GM21367 (cell line): ENCODE results near the gene RFC5.
"Not testable (repeated sequence)": the region's sequence is repeated elsewhere in the genome, so short reads cannot be mapped to it uniquely, and the experiment has no call there.

ENCODE experiments used
- ATAC-seq: cut with Tn5 transposase; IDR thresholded peaks from one replicate; pipeline ENCODE4 v1.9.1; 2021; ENCODE audit not compliant: unreplicated experiment

Gene RFC5, protein sequence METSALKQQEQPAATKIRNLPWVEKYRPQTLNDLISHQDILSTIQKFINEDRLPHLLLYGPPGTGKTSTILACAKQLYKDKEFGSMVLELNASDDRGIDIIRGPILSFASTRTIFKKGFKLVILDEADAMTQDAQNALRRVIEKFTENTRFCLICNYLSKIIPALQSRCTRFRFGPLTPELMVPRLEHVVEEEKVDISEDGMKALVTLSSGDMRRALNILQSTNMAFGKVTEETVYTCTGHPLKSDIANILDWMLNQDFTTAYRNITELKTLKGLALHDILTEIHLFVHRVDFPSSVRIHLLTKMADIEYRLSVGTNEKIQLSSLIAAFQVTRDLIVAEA

DNA sequence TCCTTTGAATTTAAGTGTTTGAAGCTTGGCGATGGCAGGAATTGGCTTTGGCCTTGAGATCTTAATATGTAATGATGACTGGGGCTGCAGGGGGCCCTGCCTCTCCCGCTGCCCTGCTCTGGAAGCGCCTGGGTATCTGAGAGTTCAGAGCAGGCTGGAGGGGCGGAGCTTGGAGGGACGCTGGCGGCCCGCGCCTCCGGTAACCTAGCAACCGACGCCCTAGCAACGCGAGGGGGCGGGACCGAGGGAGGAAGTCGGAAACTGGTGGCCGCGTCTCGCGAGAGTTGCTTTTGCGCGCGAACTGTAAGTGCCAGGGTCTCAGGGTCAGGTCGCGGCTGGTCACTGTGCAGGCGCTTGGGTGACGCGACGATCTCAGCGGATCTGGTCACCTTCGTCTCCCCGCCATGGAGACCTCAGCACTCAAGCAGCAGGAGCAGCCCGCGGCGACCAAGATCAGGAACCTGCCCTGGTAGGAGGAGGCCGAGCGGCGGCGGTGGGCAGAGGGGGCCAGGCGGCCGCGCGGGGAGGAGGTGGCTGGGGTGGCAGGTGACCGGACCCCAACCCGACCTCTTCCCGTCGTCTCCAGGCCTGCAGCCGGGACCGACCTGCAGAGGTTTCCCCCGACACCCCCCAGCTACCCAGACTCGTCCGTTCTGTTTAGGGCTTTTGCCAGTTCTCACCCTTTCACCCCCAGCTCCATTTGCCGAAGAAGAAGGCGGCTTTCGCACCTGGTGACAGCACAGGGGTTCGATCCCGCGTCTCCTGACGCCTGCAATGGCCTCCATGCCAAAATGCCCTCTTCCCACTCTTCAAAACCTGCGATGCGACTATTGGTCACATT is at the start of gene RFC5:
Gene RFC5, plus strand, starts transcription at position 280 of the 841 bp plus-strand sequence. Its CDS starts 125 bp downstream, at position 405.
- peak; percentile 97 for ATAC-seq

DNA sequence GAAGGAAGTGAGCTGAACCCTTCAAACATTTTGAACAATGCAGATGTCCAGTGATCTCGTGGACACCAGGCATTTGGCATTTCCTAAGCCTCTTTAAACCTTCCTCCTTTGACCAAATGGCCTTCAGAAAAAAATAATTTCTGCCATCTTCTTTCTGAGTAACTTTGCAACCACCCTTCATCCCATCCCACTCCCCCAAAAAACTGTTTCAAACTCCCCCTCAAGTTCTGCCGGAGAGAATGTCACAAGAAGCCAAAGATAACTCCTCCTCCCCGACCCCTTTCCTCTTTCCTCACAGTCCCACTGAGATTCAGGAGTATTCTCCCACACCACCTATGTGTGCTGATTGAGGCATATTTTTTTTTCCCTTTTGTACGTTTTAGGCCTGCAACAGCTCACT is 49.5 kb upstream of the RFC5 start:
- no peak for ATAC-seq

DNA sequence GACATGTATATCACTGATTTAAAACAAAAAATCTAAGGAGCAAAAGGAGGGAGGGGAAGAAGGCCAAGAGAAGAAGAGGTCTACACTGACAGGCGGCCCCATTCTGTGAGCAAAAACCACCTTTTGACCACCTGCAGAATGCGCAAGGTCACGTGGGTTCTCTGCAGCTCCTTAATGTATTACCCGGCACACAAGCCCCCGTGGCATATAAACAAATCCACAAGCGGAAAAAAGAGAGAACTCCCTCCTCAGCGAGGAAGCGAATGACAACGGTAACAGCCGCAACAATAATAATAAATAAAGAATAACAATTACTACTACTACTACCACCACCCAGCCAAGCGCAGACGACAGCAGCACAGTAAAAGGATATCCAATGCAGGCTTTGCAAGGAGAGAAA is 49.0 kb upstream of the RFC5 start:
- ATAC-seq = no peak

DNA sequence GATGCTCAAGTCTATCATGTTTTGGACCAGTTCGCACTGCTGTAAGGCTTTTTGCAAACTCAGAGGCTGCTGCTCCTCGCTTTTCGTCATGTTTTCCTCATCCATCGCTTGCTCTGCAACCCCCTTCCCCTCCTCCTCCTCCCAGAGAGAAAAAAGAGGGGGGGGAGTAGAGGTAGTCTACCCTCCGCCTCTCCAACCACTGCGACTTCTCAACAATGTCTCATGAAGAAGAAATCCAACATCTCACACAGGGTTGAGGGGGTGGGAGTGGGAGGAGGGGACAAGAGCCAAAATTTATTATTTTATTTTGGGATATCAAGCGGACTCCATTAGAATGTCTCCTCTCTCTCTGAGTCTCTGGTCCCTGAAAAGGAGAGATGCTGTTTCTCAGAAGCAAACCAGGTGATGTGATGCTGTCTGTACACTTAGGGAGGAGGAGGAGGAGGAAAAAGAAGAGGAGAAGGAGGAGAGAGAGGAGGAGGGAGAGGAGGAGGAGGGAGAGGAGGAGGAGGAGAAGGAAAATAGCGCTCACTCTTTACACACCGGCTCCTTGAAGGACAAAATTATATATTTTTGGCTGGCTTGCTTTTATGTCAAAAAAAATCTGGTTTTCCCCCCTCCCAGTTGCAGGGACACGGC is 48.2 kb upstream of the RFC5 start:
- ATAC-seq = no peak

DNA sequence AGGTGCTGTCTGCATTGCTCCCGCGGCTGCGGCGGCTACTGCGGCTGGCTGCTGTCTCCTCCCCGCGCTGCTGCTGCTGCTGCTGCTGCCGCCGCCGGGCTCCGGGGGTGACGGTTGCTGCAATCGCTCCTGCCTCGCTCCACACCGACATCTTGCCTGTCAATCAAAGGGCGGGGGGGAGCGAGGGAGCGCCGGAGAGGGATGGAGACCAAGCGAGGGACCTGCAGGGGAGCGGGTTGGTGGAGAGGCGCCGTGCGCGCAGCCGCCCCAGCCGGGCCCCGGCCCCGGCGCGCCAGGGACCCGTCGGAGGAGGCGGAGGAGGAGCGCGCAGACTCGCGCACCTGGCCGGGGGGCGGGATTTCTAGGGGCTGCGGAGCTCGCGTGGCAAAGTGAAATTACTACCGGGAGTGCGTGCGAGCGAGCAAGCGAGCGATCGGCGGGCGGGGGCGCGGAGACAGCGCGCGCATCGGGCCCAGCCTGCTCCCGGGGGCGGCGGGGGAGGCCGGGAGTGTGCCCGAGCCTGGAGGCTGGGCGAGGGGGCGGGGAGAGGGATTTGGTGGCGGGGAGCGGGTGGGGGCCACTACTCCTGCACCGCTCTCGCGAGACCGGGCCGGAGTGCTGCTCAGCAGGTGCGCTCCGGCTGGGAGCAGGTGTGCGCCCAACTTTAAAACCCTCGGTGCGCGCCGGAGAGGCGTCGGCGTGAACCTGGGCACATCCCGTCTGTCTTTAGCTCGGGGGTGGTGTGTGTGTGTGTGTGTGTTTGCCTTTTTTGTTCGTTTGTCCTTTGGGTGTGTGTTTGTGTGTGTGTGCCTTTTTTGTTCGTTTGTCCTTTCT is 47.5 kb upstream of the RFC5 start, which contains the start of gene KSR2:
Gene KSR2, minus strand, starts transcription at position 165 of the 834 bp plus-strand sequence. CDS start 735 bp downstream, outside the sequence.
- ATAC-seq = peak; percentile 74

DNA sequence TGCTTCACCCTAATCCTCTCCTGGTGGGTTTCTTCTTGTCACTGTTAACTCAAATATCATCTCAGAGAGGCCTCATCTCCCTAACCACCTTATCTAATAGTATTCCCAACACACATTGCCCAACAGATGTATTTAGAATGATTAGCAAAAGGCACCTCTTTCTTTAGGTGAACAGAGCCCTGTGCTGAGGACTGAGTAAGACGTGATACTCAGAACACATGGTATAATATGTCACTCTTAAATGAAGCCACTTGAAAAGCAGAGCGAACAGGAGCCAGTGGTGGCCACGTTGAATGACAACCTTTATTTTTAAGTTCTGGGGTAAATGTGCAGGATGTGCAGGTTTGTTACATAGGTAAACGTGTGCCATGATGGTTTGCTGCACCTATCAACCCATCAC is 46.2 kb upstream of the RFC5 start:
- no peak for ATAC-seq

DNA sequence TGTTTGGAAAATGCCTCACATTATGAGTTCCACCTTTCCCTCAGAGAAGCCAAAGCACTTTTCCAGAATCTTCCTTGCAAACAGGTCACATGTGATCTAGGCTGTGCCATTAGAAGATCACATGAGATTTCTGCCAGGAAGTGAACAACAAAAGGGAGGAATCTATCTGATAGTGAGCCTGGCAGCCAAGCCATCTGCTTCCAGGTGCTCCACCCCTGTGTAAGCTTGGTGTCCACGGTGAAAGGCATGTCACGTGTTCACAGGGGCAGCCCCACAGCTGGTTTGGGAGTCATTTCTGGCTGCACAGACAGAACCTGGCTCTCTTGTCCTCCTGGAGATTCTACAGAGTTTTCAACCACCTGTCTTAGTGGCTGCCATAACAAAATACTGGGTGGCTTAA is 44.2 kb upstream of the RFC5 start:
- ATAC-seq = no peak

DNA sequence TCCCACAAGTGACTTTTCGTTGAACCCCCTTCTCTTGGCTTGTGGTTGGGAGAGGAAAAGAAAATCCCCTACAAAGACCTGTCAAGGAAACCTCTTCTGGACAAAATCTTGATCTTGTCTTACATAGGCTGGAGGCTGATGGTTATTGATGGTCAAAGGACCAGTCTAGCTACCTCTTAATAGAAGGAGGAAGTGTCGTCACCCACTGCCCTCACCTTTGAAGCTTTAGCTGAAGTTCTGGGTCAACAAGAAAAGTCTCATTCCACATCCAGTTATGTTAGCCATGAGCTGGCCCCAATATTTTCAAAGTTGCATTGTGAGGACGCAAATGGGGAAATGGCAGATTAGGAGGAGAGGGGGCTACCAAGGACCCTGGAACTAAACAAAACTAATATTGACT is 41.5 kb upstream of the RFC5 start:
- ATAC-seq = no peak

DNA sequence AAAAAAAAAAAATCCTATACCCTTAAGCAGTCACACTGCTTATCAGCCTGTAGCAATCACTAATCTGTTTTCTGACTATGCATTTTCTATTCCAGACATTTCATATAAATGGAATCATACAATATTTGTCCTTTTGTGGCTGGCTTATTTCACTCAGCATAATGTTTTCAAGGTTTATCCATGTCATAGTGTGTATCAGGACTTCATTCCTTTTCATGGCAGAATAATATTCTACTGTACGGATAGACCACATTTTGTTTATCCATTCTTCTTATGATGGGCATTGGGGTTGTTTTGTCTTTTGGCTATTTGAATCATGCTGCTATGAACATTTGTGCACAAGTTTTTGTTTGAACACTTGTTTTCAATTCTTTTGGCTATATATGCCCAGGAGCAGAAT is 39.1 kb upstream of the RFC5 start:
- no peak for ATAC-seq

DNA sequence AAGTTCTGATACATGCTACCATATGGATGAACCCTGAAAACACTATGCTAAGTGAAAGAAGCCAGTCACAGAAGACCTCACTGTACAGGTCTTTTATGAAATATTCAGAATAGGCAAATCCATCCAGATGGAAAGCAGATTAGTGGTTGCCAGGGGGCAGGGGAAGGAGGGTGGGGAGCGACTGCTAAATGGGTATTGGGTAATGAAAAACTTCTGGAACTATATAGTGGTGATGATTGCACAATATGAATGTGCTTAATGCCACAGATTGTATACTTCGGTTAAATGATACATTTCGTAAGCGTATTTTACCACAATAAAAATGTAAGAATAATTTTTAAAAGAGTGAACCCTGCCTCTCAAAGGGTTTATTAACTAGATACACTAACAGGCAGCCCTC is 35.9 kb upstream of the RFC5 start:
- no peak for ATAC-seq

DNA sequence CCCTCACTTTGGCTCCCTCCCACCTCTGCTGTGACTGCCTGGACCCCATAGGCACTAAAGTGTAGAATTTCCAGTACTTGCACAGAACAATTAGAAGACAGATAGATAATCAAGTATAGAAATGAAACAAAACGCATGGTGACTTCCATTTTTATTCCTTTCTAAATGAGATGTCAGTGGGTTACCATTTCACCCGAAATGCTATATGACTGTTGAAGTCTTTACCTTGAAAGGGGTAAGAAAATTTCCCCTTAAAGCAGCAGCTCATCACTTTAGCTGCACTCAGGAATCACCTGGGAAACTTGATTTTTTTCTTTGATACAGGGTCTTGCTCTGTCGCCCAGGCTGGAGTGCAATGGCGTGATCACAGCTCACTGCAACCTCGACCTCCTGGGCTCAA is 35.2 kb upstream of the RFC5 start:
- ATAC-seq = no peak

DNA sequence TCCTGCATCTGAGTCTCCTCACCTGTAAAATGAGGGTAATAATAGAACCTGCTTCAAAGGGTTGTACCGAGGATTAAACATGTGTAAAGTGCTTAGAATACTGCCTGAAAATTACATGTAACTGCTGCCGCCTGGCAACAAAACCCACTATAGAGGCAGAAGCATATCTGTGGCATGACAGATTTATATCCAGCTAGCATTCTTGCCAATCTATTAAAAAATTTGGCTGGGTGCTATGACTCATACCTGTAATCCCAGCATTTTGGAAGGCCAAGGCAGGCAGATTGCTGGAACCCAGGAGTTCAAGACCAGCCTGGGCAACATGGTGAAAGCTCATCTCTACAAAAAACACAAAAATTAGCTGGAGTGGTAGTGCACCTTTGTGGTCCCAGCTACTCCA is 31.3 kb upstream of the RFC5 start:
- no peak for ATAC-seq

DNA sequence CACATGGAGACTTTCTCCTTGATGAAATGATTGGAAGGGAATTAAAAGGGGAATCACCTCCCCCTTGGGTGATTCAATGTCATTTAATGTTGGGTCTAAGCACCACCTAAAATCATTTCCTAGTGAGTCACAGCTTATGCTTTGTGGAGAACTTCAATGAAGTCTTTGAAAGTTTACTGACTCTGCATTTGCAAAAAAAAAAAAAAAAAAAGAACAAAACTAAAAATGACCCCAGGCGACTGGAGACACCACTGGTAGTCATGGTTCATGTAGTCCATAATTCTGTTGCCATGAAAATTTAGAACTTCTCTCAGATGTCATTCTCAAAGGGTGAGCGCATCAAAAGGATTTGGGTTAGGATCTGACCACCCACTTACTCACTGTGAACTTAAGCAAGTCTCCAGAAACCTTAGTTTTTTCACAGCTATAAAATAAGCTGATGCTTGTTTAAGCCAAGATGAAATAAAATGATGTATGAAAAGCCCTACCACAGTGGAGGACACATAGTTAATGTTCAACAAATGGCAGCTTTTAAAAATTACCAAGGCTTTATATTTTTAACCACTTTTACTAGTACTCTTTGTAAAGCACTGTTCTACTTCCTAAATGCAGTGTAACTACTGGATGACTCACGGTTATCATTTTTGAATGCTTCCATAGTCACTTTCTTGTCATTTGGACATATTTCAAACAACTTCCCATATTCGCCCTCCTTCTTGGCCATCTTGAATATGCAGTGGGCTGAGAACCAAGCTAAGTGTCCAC is 29.6 kb upstream of the RFC5 start:
- no peak for ATAC-seq

DNA sequence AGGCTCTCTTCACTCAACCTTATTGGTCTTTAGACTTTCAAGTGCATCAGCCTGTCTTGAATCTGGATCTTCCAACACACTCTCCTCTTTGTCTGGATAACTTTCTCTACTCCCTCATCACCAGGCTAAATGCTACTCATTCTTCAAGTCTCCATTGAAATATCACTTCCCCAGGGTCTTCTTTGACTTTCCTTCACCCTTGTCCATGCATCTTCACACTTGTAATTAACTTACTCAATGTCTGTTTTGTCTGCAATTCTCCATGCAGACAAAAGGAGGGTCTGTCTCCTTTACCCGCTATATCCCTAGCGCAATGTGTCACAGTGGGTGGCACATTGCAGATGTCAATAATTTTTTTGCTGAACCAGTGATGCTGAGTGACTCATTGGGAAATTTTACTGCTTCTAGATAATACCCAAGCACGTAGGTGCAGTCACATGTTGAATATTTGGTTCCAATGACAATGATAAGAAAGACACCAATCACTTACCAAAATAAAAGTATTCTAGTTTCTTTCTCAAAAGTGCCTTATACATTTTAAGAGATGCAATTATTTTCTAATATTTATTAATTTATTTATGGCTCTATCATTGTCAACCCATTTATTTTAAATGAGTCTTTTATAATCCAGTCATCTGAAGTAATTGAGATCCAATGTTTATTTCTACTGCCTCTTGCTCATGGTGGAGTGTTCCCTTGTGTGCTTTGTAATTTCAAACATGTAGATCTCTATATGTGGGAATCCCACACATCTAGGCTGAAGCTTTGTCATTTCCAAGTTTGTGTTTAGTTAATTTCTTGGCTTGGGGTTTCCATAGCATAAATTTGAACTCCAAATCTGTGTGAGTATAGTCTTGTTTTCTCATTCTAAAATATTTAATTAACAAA is 21.7 kb upstream of the RFC5 start:
- ATAC-seq = no peak

DNA sequence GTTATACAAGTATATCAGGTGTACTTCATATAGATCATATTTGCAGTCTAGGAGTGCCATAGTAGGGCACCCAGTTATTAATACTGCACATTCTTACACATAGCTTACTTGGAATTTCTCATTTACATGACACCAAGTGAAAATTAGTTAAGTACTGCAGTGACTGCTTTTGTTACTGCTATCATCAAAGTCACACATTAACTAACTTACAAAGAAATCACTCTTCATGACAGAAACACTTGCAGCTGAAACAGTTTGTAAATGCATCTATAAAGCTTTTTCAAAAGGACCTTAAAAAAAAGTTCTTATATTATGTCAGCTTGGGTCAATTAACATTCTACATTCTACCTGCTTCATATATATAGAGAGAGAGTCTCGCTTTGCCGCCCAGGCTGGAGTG is 17.8 kb upstream of the RFC5 start:
- ATAC-seq = no peak

DNA sequence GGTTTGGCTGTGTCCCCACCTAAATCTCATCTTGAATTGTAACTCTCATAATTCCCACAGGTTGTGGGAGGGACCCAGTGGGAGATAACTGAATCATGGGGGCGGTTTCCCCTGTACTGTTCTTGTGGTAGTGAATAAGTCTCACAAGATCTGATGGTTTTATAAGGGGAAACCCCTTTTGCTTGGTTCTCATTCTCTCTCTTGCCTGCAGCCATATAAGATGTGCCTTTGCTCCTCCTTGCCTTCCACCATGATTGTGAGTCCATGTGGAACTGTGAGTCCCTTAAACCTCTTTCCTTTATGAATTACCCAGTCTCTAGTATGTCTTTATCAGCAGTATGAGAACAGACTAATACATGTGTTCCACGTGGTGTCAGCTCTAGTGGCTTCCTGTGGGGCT is 16.7 kb upstream of the RFC5 start:
- not testable (repeated sequence) for ATAC-seq

DNA sequence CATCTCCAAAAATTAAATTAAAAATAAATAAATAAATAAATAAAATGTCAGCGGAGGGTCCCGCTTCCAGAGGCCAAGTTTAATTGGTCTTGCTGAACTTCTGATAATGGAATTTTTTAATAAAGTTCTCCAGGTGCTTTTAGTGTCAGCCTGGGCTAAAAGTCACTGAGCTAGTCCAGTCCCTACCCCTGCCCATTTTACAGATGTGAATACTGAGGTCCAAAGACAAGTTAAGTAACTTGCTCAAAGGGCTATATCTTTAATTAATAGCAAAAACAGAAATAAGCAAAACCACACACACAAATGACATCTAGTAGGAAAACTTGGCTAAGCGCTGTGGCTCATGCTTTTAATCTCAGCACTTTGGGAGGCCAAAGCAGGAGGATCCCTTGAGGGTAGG is 5.6 kb upstream of the RFC5 start:
- no peak for ATAC-seq

DNA sequence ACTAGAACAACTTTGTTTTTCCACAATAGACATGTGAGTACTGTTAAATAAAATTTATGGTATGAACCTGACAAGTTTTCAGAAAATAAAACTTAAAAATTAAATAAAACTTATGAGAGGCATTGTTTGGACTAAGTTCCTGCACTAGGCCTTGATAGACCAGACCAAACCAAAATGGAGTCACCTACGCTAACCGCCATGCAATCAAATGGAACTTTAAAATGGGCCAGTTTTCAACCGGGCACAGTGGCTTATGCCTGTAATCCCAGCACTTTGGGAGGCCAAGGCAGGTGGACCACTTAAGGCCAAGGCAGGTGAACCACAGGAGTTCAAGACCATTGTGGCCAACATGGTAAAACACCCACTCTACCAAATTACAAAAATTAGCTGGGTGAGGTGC is 5.1 kb upstream of the RFC5 start:
- ATAC-seq = no peak

DNA sequence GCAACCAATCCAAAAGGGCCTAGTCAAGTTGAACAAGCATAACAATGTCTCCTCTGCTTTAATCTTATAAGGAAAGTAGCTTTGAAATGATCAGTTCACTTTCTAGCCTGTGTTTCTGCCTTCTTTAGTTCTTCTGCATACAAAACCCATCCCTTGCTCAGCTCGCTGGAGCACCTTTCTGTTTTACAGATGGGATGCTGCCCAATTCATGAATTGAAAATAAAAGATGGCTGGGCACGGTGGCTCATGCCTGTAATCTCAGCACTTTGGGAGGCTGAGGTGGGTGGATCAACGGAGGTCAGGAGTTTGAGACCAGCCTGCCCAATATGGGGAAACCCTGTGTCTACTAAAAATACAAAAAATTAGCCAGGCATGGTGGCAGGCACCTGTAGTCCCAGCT is 4.5 kb upstream of the RFC5 start:
- ATAC-seq = no peak
